COLO829 (cell line): ENCODE data around the gene BSPRY.
A peak's percentile ranks its signal among the peaks of the same experiment; 100 is the strongest.
"Not testable (repeated sequence)": the region's sequence is repeated elsewhere in the genome, so short reads cannot be mapped to it uniquely, and the experiment has no call there.

ENCODE experiments used
- DNase-seq: peaks from one replicate; pipeline ENCODE4 v3.0.0; 2012; ENCODE audit warnings: low spot score

BSPRY gene

GRCh38 chr9:113395000-113395861 is 45.9 kb downstream of the BSPRY start:
- no peak for DNase-seq

- no peak for DNase-seq
These were observed 47.9 kb downstream of the BSPRY start for GRCh38 chr9:113397203-113397631.

- DNase-seq, result no peak
These were observed 49.5 kb downstream of the BSPRY start for GRCh38 chr9:113398796-113399195.

DNA sequence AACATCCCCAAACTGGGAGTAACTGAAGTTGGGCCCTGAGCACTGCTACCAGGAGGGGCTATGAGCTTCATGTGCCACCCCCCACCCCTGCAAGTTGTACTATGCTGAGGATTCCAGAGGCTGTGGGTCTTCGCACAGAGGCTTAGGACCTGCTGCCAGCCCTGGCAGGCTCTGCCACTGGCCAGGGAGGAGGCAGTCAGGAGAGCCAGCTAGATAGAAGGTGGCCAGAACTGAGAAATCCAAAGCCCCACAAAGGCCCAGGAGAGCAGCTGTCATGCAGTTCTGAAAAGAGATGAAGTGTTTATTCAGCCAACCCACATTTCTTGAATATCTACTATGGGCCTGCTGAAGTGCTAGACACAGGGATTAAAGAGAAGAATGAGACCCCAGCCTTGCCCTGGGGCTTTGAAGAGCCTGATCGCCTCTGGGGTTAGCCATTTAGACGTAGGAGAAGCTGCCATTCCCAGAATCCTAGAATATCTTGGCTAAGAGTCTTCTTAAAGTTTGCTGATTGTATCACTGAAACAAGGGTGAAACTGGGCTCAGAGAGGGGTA is 50.4 kb downstream of the BSPRY start:
- DNase-seq, result no peak

DNA sequence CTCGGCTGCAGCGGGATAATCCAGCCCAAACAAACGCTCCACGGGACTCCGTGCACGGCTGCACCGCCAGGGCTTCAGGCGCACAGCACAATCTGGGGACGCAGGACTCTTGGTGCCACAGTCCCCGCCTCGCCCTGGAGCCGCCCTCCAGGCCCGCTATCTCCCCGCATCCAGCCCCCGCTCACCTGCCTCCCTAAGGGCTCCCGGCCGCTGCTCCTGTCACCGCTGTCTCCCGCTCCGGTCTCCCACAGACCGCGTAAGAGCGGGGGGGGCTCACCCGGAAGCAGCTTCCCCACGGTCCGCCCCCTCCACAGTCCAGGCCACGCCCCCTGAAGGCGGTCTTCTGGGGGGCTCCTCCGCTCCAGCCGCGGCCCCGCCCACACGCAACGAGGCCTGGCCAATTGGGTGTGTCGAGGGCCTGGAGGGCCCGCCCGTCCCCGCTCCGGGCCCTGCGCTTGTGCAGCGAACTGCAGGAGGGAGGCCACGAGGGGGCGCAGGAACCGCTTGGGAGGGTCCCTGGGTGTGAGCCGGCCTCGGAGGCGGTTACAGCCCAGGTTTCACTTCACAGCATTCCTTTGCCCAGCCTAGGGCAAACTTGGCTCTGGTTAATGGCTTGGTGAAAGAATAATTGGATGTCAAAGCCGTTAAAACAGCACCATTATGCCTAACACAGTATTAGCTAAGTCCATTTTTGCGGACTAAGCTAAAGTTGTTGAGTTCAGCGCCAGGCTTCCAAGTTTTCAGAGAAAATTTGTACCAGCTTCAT is 51.9 kb downstream of the BSPRY start, which contains the start of gene ALAD:
Gene ALAD (minus strand): TSS at position 258 of the 766 bp plus-strand sequence. CDS start 7,725 bp downstream, outside the sequence.
- peak; percentile 98 for DNase-seq

DNA sequence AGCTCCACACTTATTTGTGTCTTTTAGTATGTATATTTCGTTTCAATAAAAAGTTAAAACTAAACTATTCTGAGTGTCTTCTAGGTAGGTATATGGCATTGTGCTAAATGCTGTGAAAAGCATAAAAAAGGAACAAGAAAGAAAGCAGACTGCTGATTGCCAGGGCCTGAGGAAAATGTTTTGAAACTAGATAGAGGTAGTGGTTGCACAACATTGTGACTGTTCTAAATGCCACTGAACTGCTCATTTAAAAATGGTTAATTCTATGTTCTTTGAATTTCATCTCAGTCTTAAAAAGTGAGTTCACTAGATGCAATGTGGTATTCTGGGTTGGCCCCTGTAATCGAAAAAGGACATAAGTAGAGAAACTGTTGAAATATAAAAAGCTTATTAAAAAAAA is 54.3 kb downstream of the BSPRY start:
- DNase-seq, result no peak

DNA sequence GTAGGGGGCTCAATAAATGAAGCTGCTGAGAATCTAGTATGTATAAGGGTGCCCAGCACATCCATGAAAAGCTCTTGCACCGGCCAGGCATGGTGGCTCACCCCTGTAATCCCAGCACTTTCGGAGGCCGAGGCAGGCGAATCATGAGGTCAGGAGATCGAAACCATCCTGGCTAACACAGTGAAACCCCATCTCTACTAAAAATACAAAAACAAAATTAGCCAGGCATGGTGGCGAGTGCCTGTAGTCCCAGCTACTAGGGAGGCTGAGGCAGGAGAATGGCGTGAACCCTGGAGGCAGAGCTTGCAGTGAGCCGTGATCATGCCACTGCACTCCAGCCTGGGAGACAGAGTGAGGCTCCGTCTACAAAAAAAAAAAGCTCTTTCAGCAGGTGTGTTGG is 57.0 kb downstream of the BSPRY start:
- DNase-seq, result not testable (repeated sequence)

DNA sequence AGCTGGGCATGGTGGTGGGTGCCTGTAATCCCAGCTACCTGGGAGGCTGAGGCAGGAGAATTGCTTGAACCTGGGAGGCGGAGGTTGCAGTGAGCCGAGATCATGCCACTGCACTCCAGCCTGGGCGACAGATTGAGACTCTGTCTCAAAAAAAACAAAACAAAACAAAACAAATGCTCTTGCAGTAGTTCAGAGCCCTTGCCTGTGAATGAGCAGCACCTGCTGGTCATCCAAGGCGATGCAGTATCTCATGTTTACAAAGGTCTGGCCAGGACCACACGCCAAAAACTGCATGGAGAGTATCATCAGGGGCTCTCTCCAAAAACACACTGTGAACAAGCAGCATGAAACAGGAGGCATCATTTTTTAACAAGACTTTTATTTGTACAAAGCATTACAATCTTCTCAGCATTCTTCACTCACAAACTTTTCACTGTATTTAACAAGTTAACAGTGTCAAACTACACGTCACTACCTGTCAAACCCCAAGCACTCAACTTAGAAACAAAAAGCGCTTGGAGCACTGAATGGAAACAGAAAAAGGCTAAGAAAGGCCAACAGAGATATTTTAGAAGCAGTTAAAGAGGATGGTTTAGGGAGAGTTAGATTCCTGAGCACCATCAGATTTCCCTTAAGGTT is 57.7 kb downstream of the BSPRY start:
- peak; percentile 72 for DNase-seq

DNA sequence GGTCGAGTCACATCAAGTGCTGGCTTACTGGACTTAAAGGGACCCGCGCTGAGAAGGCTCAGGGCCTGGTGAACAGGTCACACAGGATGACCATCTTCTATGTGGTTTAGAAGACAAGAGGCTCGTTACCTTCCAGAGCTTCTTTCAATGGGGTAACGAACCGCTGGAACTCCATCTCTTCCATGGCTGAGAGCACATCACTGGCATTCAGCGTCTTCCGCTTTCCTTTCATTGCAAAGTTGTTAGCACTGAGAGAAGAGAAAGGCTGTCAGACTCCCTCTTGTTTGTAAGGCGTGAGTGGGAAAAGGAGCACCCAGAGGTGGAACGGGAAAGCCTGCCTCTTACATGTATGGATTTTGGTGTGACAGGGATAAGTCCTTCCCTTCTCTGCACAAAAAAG is 60.1 kb downstream of the BSPRY start:
- DNase-seq, result no peak

GRCh38 chr9:113409883-113410206 is 60.5 kb downstream of the BSPRY start:
- no peak for DNase-seq

- peak; percentile 95 for DNase-seq
These were observed 61.0 kb downstream of the BSPRY start, which contains the start of the genes C9orf43 and POLE3 for GRCh38 chr9:113410207-113410864. Gene C9orf43 (plus strand): TSS chr9:113410747. CDS start chr9:113413494, 2,747 bp downstream. Gene POLE3 (minus strand): TSS chr9:113410675. CDS start chr9:113410293, 382 bp downstream.

DNA sequence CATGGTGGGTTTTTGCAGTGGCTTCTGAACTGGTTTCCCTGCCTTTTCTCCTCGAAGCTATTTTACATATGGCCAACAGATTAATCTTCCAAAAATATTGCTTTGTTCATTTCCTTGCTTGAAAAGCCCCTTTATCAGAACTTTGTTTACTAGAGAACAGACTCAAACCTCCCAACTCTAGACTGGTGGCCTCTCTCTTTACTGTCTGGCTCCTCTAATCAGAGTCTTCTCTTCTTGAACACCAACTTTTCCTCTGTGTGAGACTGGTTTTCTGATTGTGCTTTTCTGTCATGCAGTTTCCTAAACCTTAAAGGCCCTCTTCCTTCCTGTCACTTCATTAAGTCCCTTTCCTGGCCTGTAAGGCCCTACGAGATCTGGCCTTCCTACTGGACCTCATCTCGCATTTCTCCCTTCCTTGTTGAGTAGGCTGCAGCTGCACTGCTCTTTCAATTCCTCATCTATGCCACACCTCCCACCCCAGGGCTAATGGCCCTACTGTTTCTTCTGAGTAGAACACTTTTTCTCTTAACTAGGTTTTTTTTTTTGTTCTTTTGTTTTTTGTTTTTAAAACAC is 66.9 kb downstream of the BSPRY start:
- DNase-seq, result no peak

DNA sequence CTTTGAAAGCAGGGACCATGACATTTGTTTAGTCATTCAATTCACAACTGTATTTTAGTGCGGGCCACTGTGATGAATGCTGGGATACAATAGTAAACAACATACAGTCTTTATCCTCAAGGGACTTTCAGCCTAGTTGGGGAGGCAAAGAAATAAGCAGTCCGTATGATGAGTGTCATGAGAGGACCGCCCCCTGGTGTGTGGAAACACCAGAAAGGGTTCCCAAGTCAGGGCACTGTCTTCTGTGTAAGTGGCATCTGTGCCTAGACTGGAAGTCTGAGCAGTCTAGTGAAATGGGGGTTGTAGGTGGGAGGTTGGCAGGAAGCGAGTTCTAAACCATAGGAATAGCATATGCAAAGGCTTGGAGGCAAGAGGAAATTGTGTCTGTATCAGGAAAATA is 68.0 kb downstream of the BSPRY start:
- DNase-seq, result no peak
